Activated naive CD8-positive, alpha-beta T cell treated with anti-CD3 and anti-CD28 coated beads, Interleukin-2, amount 10 ng/mL, durations not matched to agents 7 days and 5 days (primary cell): Measurements from ENCODE around the gene SPATA6L. TPM values are rescaled to one million over a fixed set of nuclear protein-coding genes. Genes with fewer than 3 reads are reported as not detected.

Experiments used
- ATAC-seq: fragments of 150-1000 bp; cut with Tn5 transposase; one replicate; pipeline ENCODE4 v1.10.0; 2021; ENCODE audit warnings: low read depth, moderate library complexity
- POLR2A ChIA-PET: fragments of 350-600 bp; sonication (Branson Sonifier 250); formaldehyde crosslinking; loops from one replicate; lab custom pipeline; 2021; ENCODE audit warnings: antibody characterized with exemption; lab: Charles Lee
- DNase-seq: peaks from one replicate; pipeline ENCODE4 v3.0.0; 2021
- H3K27ac Mint-ChIP-seq: one replicate; pipeline ENCODE4 v1.8.0; 2022; ENCODE audit warnings: mild to moderate bottlenecking, mixed read lengths
- H3K27me3 Mint-ChIP-seq: one replicate; pipeline ENCODE4 v1.8.0; 2022; ENCODE audit warnings: mild to moderate bottlenecking, moderate library complexity, mixed read lengths
- H3K36me3 Mint-ChIP-seq: one replicate; pipeline ENCODE4 v1.8.0; 2021; ENCODE audit warnings: mild to moderate bottlenecking, mixed read lengths
- H3K4me1 Mint-ChIP-seq: one replicate; pipeline ENCODE4 v1.8.0; 2021; ENCODE audit warnings: mixed read lengths
- H3K4me3 Mint-ChIP-seq: one replicate; pipeline ENCODE4 v1.8.0; 2022; ENCODE audit warnings: mild to moderate bottlenecking, moderate library complexity, mixed read lengths
- H3K9me3 Mint-ChIP-seq: one replicate; pipeline ENCODE4 v1.8.0; 2021; ENCODE audit warnings: mixed read lengths
- total RNA-seq, 2 experiments: library from RNA; stranded (reverse); gene quantifications; one replicate each; pipeline ENCODE4 v1.2.3, GENCODE V29; 2021

Gene SPATA6L
- total RNA-seq, 2 experiments from 2014 or later = 0.72 to 1.0 TPM

DNA sequence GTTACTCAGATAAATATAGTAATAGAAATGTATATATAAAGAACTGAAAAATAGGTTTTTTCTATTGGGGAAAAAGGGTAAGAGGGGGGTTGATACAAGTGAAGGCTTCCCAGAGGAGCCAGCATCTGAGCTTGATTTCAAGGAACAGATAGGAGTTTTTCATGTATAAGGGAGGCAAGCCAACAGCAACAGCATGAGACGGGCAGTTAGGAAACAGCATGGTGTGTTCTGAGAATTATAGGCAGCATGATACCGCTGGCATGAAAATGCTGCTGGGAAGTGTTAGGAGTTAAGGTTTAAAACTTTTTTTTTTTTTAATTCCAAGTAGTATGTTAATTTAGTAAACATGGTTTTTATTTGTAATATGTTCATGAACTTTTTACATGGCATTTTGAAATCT is 22.7 kb upstream of the SPATA6L start:
- H3K4me3 Mint-ChIP-seq = no peak overlapping the region
- no peaks in the 10 kb centered on the region for H3K9me3 Mint-ChIP-seq
- DNase-seq (no peak), ATAC-seq (no peak)
- H3K36me3 Mint-ChIP-seq = peaks cover 26% of the 10 kb centered on the region
- POLR2A ChIA-PET = no interaction called here
- H3K27ac Mint-ChIP-seq = no peak overlapping the region
- H3K27me3 Mint-ChIP-seq = no peaks in the 10 kb centered on the region
- peaks cover 15% of the 10 kb centered on the region for H3K4me1 Mint-ChIP-seq

DNA sequence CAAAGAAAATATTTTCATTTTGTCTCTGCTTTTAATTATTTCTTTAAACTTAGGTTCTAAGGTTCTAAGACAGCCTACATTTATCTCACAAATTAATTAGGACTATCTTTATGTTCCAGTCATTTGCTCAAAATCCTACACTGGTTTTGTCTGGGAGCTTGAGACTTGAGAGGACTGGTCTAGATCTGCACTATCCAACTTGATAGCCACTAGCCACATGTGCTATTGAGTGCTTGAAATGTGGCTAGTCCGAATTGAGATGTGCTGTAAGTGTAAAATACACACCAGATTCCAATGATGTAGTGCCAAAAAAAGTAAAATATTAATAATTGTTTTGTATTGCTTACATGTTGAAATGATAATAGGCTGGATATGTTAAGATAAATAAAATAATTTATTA is 20.3 kb upstream of the SPATA6L start:
- POLR2A ChIA-PET = no interaction called here
- ATAC-seq (no peak), DNase-seq (no peak)
- H3K9me3 Mint-ChIP-seq = no peaks in the 10 kb centered on the region
- no peak overlapping the region for H3K27ac Mint-ChIP-seq
- H3K36me3 Mint-ChIP-seq = peaks cover 30% of the 10 kb centered on the region
- no peak overlapping the region for H3K4me3 Mint-ChIP-seq
- H3K4me1 Mint-ChIP-seq = peaks cover 19% of the 10 kb centered on the region
- no peaks in the 10 kb centered on the region for H3K27me3 Mint-ChIP-seq

DNA sequence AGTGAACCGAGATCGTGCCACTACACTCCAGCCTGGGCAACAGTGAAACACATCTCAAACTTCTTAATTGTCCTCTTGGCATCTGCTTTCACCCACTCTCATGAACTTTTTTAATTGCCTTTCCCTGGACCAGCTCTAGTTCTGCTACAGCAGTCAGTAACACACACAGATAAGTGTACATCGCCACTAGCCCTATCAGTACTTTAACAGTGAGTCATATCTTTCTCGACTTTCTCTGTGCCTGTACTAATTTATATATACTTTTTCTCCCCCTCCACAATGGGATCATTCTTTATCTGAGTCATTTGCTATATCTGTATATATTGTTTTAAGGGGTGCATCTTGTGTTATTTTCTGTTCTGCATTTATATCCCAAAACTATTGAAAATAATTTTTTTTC is 19.8 kb upstream of the SPATA6L start:
- Mint-ChIP-seq H3K27me3 (no peaks in the 10 kb centered on the region), H3K36me3 (peaks cover 26% of the 10 kb centered on the region), H3K9me3 (no peaks in the 10 kb centered on the region), H3K27ac (no peak overlapping the region), H3K4me3 (no peak overlapping the region), H3K4me1 (peaks cover 18% of the 10 kb centered on the region)
- DNase-seq (no peak), ATAC-seq (no peak)
- POLR2A ChIA-PET = no interaction called here

DNA sequence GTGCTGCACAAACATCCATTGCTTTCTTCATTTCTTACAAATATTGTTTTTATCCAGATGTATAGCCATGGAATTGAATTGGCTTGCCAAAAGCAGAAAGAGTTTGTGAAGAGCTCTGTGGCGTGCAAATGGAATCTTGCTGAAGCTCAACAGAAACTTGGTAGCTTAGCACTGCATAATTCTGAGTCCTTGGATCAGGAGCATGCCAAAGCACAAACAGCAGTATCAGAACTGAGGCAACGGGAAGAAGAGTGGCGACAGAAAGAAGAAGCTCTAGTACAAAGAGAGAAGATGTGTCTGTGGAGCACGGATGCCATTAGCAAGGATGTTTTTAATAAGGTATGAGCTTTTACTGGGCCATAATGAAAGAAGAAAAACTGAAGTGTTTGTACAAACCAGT is 18.5 kb upstream of the SPATA6L start:
- peaks cover 16% of the 10 kb centered on the region for H3K4me1 Mint-ChIP-seq
- no peak overlapping the region for H3K27ac Mint-ChIP-seq
- POLR2A ChIA-PET = interaction anchor here (1.1 kb wide), 1 partner anchor 57 kb away, joined by 3 read pairs; no protein-coding TSS in a partner anchor
- no peak overlapping the region for H3K4me3 Mint-ChIP-seq
- peaks cover 18% of the 10 kb centered on the region for H3K36me3 Mint-ChIP-seq
- no peaks in the 10 kb centered on the region for H3K27me3 Mint-ChIP-seq
- DNase-seq (no peak), ATAC-seq (no peak)
- H3K9me3 Mint-ChIP-seq = no peaks in the 10 kb centered on the region

DNA sequence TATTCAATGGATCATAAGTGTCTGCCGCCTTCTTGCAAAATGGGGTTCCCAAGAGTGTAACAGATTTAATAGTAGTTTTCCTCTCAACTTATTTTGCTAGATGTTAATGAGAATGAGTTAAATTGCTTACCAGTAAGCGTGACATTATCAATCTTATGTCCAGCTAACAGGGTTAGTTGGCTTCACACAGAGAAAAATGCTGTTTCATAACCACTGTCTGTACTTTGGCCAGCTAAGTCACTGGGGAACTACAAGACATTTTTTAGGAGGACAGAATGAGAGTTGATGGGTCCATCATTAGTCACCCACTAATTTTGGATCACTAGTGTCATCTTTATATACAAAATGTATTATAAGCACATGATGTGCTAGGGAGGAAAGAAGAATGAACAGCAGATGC is 14.5 kb upstream of the SPATA6L start:
- DNase-seq (no peak), ATAC-seq (no peak)
- Mint-ChIP-seq H3K27ac (no peak overlapping the region), H3K4me3 (no peak overlapping the region), H3K36me3 (peaks cover 13% of the 10 kb centered on the region), H3K27me3 (no peaks in the 10 kb centered on the region), H3K4me1 (peaks cover 9% of the 10 kb centered on the region), H3K9me3 (no peaks in the 10 kb centered on the region)
- POLR2A ChIA-PET = interaction anchor here (1.4 to 1.5 kb wide), 2 partner anchors 14 to 60 kb away, joined by 4 to 5 read pairs; partner anchors contain the start of gene AK3

DNA sequence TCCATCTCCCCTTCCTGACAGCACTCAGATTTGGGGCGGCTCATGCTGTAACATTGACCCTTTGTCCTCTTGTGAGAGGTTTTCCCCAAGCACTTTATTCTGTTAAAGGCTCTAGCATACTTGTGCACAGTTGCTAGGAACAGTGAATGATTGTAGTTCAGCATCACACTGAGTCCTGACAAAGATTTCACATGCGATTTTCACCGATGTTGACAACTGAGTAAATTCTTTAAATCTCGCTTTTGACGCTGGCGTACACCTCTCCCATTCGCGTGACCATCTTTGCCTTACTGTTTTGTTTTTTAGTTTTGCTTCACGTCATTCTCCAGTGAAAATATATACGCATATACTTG is 13.9 kb upstream of the SPATA6L start:
- Mint-ChIP-seq H3K4me1 (peaks cover 6% of the 10 kb centered on the region), H3K36me3 (peaks cover 15% of the 10 kb centered on the region), H3K27ac (no peak overlapping the region), H3K4me3 (no peak overlapping the region), H3K27me3 (no peaks in the 10 kb centered on the region), H3K9me3 (no peaks in the 10 kb centered on the region)
- DNase-seq (no peak), ATAC-seq (no peak)
- POLR2A ChIA-PET = interaction anchor here (1.4 to 1.5 kb wide), 3 partner anchors 15 to 61 kb away, joined by 4 to 27 read pairs (median 5); partner anchors contain the start of gene AK3

DNA sequence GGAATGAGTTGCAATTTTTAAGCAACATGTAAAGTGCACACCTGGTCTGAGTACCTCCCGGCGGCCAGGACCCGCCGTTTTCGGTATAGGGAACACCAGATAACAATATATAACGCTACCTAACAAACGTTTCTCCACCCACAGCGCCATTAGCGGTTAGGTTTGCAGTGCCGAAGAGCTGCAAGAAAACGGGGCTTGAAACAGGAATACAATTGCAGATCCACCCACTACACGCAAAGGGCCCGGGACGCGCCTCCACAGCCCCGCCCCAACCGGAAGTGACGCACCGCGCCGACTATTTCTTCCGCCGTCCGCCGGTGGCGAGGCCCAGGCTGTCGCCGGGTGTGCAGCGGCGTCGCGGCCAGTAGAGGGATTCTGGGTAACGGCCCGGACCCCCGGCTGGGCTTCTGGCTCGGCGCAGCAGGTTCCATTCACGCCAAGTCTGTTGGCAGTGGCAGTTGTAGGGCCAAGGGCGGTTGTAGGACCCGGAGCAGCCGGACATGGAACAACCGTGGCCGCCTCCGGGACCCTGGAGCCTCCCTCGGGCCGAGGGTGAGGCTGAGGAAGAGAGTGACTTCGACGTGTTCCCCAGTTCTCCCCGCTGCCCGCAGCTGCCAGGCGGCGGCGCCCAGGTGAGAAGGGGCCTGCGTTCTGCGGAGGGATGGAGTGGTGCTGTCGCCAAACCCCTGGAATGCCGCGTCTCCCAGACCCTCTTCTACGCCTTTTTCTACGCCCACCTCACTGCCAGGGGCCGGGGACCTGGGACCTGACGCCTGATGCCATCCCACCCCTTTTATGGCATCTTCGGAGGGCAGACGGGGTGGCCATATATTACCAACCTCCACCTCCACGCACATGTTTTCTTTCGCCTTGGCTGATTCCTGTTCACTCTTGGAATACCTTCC is 13.2 kb upstream of the SPATA6L start, which contains the start of gene CDC37L1:
TSS of gene CDC37L1 (plus strand) at position 302 of the 905 bp plus-strand sequence. CDS start at position 501, 199 bp downstream.
- ATAC-seq (peak; percentile 95), DNase-seq (peak; percentile 100)
- H3K4me3 Mint-ChIP-seq = no peak within 1 kb of the TSS
- H3K27me3 Mint-ChIP-seq = no peaks in the 10 kb centered on the region
- H3K36me3 Mint-ChIP-seq = peaks cover 9% of the 10 kb centered on the region
- no peaks in the 10 kb centered on the region for H3K9me3 Mint-ChIP-seq
- POLR2A ChIA-PET = interaction anchor here (0.7 to 1.6 kb wide), 8 partner anchors 9 to 1152 kb away, joined by 3 to 27 read pairs (median 6); partner anchors contain the start of genes AK3, PLPP6 and SPATA6L
- peaks cover 5% of the 10 kb centered on the region for H3K4me1 Mint-ChIP-seq
- H3K27ac Mint-ChIP-seq = no peak within 1 kb of the TSS

DNA sequence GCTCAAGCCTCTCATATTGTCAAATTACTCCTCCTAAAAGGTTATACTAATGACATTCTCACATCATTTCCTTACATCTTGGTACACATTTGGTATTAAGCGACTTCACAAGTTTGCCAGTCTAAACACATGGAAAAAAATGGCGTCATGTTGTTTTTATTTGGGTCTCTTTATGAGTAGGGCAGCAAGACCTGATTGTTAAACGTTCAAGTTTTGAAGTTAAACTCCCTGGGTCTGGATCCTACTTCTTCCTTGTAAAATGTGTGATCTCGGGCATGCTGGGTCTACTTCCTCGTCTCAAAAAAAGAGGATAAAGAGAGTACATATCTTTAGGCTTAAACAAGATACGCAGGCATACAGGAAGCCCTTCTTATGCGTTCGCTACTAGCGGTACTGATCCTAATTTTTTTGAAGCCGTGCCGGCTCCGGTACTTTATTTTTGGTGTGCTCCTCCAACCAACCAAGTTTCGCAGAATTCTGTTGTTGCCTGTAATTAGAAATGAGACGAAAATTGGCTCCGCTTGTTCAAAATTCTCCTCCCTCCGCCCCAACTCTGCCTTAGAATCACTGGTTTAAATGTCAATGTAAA is 12.5 kb upstream of the SPATA6L start:
- Mint-ChIP-seq H3K4me1 (peaks cover 5% of the 10 kb centered on the region), H3K27me3 (no peaks in the 10 kb centered on the region), H3K9me3 (no peaks in the 10 kb centered on the region), H3K4me3 (no peak overlapping the region), H3K27ac (no peak overlapping the region), H3K36me3 (peaks cover 9% of the 10 kb centered on the region)
- no peak for DNase-seq
- ATAC-seq = peak; percentile 9
- POLR2A ChIA-PET = interaction anchor here (1.0 to 1.6 kb wide), 7 partner anchors 9 to 1152 kb away, joined by 3 to 27 read pairs (median 7); partner anchors contain the start of genes AK3, PLPP6 and SPATA6L

DNA sequence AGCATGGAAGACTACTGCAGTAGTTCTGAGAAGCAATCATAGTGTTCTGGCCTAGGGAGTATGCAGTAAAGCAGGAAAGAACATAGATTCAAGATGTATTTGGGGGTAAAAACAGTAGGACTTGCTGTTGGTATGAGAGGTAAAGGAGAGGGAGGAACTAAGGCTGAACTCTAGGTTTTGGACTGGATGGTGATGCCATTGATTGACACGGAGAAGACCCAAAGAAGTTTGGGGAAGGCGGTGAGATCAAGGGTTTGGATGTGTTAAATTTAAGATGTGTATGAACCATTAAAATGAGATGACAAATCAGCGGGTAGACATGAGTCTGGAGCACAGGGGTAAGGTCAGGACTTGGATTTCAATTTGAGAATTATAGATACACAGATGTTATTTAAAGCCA is 11.1 kb upstream of the SPATA6L start:
- Mint-ChIP-seq H3K9me3 (no peaks in the 10 kb centered on the region), H3K27ac (no peak overlapping the region), H3K36me3 (peaks cover 2% of the 10 kb centered on the region), H3K4me1 (no peaks in the 10 kb centered on the region), H3K4me3 (no peak overlapping the region), H3K27me3 (no peaks in the 10 kb centered on the region)
- POLR2A ChIA-PET = interaction anchor here (1.2 kb wide), 2 partner anchors 12 to 1151 kb away, joined by 3 to 5 read pairs; partner anchors contain the start of gene SPATA6L
- ATAC-seq (no peak), DNase-seq (no peak)

DNA sequence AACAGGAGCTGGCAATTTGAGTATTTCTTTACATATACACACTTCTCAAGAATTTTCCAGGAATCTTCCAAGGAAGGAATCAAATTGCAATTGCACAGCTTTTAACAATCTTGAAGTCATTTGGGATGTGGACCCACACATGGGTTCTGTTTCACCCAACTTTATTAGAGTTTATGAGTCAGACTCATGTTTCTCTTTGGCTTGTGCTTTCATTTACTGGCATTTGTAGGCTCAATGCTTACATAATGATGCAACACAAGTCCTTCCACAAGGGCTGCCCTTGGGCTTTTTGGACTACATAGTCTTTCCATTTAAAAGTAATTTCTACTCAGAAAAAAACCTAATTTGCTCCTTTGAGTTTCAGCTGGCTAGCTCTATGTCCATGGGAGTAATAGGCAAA is 8.5 kb upstream of the SPATA6L start:
- H3K4me1 Mint-ChIP-seq = peaks cover 11% of the 10 kb centered on the region
- no peak overlapping the region for H3K4me3 Mint-ChIP-seq
- H3K27ac Mint-ChIP-seq = no peak overlapping the region
- peaks cover 2% of the 10 kb centered on the region for H3K36me3 Mint-ChIP-seq
- ATAC-seq (no peak), DNase-seq (no peak)
- H3K9me3 Mint-ChIP-seq = no peaks in the 10 kb centered on the region
- POLR2A ChIA-PET = interaction anchor here (1.1 kb wide), 1 partner anchor 12 kb away, joined by 3 read pairs; no protein-coding TSS in a partner anchor
- H3K27me3 Mint-ChIP-seq = no peaks in the 10 kb centered on the region

DNA sequence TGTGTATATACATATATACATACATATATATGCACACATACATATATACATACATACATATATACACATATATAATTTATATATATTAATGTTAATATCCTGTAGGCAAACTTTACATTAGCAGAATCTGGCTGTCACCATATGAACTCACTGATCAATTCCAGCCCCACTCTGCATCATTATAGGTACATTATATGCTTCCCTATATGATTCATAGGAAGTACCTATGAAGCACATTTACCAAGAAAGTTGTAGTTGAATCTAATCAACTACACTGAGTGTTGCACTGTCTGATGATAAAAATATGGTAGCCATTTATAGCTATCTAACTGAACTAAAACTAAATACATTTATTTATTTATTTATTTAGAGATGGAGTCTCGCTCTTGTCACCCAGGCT is 5.5 kb upstream of the SPATA6L start:
- H3K4me1 Mint-ChIP-seq = peaks cover 14% of the 10 kb centered on the region

DNA sequence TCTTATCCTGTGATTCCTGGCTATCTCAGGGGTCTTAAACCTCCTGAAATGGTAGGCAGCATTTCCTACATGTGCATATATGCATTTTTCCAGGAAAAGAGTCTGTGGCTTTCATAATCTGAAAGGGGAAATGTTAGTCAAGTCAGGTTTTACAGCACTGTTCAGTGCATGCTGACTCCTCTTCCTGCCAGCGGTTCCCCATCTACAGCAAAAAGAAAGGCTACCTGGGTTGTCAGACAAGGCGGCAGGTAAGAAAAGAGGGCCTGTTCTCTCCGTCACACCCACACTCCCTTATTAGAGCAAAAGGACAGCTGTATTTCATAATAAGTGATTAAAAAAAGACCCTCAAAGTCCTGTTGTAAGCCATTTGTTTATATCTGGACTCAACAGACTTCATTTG is 4.3 kb upstream of the SPATA6L start:
- H3K27ac Mint-ChIP-seq = peak overlapping the region; percentile 74
- H3K9me3 Mint-ChIP-seq = no peaks in the 10 kb centered on the region
- POLR2A ChIA-PET = interaction anchor here (0.5 to 1.4 kb wide), 2 partner anchors 9 to 17 kb away, joined by 3 to 5 read pairs; partner anchors contain the start of gene CDC37L1
- peaks cover under 1% of the 10 kb centered on the region for H3K36me3 Mint-ChIP-seq
- H3K27me3 Mint-ChIP-seq = no peaks in the 10 kb centered on the region
- peak; percentile 37 for ATAC-seq
- peak overlapping the region; percentile 18 for H3K4me3 Mint-ChIP-seq
- peaks cover 23% of the 10 kb centered on the region for H3K4me1 Mint-ChIP-seq
- no peak for DNase-seq

More for the DNA sequence above, 5.5 kb upstream of the SPATA6L start:
- H3K4me3 Mint-ChIP-seq = no peak overlapping the region
- no peak overlapping the region for H3K27ac Mint-ChIP-seq
- H3K9me3 Mint-ChIP-seq = no peaks in the 10 kb centered on the region
- peaks cover 2% of the 10 kb centered on the region for H3K36me3 Mint-ChIP-seq
- DNase-seq (no peak), ATAC-seq (no peak)
- no peaks in the 10 kb centered on the region for H3K27me3 Mint-ChIP-seq
- POLR2A ChIA-PET = no interaction called here

DNA sequence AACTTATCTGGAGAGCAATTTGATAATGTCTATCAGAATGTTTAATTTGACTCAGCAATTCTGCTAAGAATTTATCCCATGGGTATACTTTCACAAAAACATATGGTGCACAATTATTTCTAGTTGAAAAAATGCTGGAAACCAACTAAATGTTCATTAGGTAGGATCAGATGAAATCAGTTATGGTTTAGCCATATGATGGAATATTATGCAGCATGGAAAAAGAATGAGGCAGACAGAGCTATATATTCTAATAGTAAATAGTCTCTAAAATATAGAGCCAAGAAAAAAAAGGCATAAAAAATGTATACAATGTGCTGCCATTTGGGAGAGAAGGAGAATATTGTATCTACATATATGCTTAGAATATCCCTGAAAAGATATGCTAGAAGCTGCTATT is 3.6 kb upstream of the SPATA6L start:
- ATAC-seq (no peak), DNase-seq (no peak)
- Mint-ChIP-seq H3K9me3 (no peaks in the 10 kb centered on the region), H3K4me1 (peaks cover 30% of the 10 kb centered on the region), H3K27ac (no peak overlapping the region), H3K4me3 (no peak overlapping the region), H3K36me3 (no peaks in the 10 kb centered on the region), H3K27me3 (no peaks in the 10 kb centered on the region)
- POLR2A ChIA-PET = interaction anchor here (0.5 to 1.5 kb wide), 3 partner anchors 9 to 71 kb away, joined by 3 to 5 read pairs (median 5); partner anchors contain the start of genes AK3 and CDC37L1
